Measurements from ENCODE around the gene ELOA. TPM values are rescaled to one million over a fixed set of nuclear protein-coding genes. Genes with fewer than 3 reads are reported as not detected.

The ELOA gene
- total and polyA plus RNA-seq, 9 of the 15 experiments (the other 6 are each of a cell fraction or from before 2014, with no cell fraction given): 31.9 to 98.6 (median 61.3) TPM

- TF ChIP-seq ZMIZ1 (IDR thresholded peaks at IDR 0.05; ENCODE audit: low read depth in 2 of 2, low read length in 2 of 2): no peak
- no peak for TF ChIP-seq EHMT2 (IDR thresholded peaks at IDR 0.05)
- no peak for TF ChIP-seq POLR2AphosphoS2 (IDR thresholded peaks at IDR 0.05; ENCODE audit: low read length)
- TF ChIP-seq MEF2D (tag; conservative IDR thresholded peaks at IDR 0.05; ENCODE audit: low read depth): no peak
- TF ChIP-seq ZNF766 (CRISPR knock-in tag; conservative IDR thresholded peaks at IDR 0.05): no peak
- peak; percentile 96 for TF ChIP-seq ETV5 (CRISPR knock-in tag; IDR thresholded peaks at IDR 0.05; ENCODE audit: low read depth)
- no peak for TF ChIP-seq KAT2B (IDR thresholded peaks at IDR 0.05; ENCODE audit: low read depth, low read length)
- TF ChIP-seq U2AF2 (optimal IDR thresholded peaks at IDR 0.05; ENCODE audit: low read depth, low read length): no peak
- TF ChIP-seq PREB (CRISPR knock-in tag; IDR thresholded peaks at IDR 0.05): no peak
- no peak for TF ChIP-seq ZC3H11A (IDR thresholded peaks at IDR 0.05; ENCODE audit: low read depth, low read length)
- TF ChIP-seq PHF8 (IDR thresholded peaks at IDR 0.05; ENCODE audit: borderline replicate concordance, low read length): peak; percentile 59; the same call in 1 of the 2 replicates
- TF ChIP-seq E2F4 (CRISPR knock-in tag; IDR thresholded peaks at IDR 0.05; ENCODE audit: low read depth): no peak
- no peak for TF ChIP-seq HSF4 (CRISPR knock-in tag; IDR thresholded peaks at IDR 0.05; ENCODE audit: borderline replicate concordance)
- no peak for TF ChIP-seq POU5F1 (IDR thresholded peaks at IDR 0.05; ENCODE audit: borderline replicate concordance, low read depth, low read length, partially characterized antibody)
- peak; percentile 70; the same call in 1 of the 2 replicates for TF ChIP-seq ZNF511 (CRISPR knock-in tag; IDR thresholded peaks at IDR 0.05)
- TF ChIP-seq HDAC3 (IDR thresholded peaks at IDR 0.05; ENCODE audit: borderline replicate concordance, partially characterized antibody): no peak
- peak; percentile 86 for TF ChIP-seq PCBP1 (IDR thresholded peaks at IDR 0.05; ENCODE audit: low read depth, low read length, poor library complexity, severe bottlenecking)
- no peak for TF ChIP-seq ZSCAN32 (CRISPR knock-in tag; IDR thresholded peaks at IDR 0.05)
- no peak; the same call in 1 of the 2 replicates for TF ChIP-seq ZNF175 (CRISPR knock-in tag; IDR thresholded peaks at IDR 0.05; ENCODE audit: low read depth)
- TF ChIP-seq SMAD3 (CRISPR knock-in tag; conservative IDR thresholded peaks at IDR 0.05): 0 out of 2 replicates have a peak, but pooled peaks have one; percentile 19
Measured at GRCh38 chr1:23790696-23791515, 47.6 kb downstream of the ELOA start, which contains the start of gene LYPLA2 (continued).

All from K562 (cell line).